Activated CD8-positive, alpha-beta memory T cell treated with anti-CD3 and anti-CD28 coated beads for 36 hours (primary cell): Measurements from ENCODE around the gene PDZRN4. TPM values are rescaled to one million over a fixed set of nuclear protein-coding genes. Genes with fewer than 3 reads are reported as not detected.
"Not testable (repeated sequence)": the region's sequence is repeated elsewhere in the genome, so short reads cannot be mapped to it uniquely, and the experiment has no call there.

Source experiments
- CTCF ChIA-PET: fragments of 350-600 bp; sonication (Branson Sonifier 250); formaldehyde crosslinking; loops from one replicate; lab custom pipeline; 2021; ENCODE audit warnings: antibody characterized with exemption; lab: Charles Lee
- POLR2A ChIA-PET: fragments of 350-600 bp; sonication (Branson Sonifier 250); formaldehyde crosslinking; loops from one replicate; lab custom pipeline; 2021; ENCODE audit warnings: antibody characterized with exemption; lab: Charles Lee
- total RNA-seq, 2 experiments: library from RNA; stranded (reverse); gene quantifications; one replicate each; pipeline ENCODE4 v1.2.3, GENCODE V29; 2021

Gene PDZRN4
- not detected for total RNA-seq

DNA sequence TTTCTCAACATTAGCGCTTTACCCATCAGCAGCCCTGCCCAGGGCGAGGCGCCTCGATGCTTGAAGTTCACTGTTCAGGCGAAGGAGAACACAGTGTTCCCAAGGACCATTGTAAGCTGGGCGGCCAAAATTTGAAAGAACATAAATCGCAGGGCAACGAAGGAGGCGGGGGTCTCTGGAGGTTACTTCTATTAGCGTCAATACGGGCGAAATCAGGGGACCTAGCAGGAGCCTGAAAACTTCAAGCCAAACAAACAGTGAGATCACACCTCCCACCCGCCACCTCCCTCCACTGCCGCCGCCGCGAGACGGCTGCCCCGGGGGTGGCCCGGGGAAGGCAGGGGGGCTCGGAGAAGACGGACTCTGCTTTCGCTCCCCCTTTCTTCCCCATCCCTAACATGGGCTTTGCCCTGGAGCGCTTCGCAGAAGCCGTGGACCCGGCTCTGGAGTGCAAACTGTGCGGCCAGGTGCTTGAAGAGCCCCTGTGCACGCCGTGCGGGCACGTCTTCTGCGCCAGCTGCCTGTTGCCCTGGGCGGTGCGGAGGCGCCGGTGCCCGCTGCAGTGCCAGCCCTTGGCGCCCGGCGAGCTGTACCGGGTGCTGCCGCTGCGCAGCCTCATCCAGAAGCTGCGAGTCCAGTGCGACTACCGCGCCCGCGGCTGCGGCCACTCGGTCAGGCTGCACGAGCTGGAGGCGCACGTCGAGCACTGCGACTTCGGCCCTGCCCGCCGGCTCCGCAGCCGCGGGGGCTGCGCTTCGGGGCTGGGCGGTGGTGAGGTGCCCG is at the start of gene PDZRN4:
Gene PDZRN4 (plus strand): TSS at position 263 of the 783 bp plus-strand sequence.
- ChIA-PET POLR2A (no interaction called here), CTCF (no interaction called here)

DNA sequence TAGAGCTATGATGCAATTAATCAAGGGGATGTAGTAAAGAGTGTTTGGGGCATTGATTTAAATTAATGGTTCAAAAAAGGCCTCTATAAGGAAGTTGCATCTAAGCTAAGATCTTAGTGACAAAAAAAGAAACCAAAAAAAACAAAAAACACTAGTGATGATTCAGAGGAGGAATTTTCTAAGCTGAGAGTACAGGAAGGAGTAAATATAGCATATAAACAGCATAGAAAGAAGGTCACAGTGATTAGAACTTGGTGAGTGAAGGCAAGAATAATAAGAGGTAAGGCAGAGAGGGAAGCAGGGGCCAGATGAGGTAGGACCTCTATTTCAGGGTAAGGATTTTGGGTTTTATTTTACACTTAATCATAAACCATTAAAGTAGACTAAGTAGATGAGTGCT is 48.0 kb upstream of the PDZRN4 start:
- ChIA-PET CTCF (no interaction called here), POLR2A (no interaction called here)

DNA sequence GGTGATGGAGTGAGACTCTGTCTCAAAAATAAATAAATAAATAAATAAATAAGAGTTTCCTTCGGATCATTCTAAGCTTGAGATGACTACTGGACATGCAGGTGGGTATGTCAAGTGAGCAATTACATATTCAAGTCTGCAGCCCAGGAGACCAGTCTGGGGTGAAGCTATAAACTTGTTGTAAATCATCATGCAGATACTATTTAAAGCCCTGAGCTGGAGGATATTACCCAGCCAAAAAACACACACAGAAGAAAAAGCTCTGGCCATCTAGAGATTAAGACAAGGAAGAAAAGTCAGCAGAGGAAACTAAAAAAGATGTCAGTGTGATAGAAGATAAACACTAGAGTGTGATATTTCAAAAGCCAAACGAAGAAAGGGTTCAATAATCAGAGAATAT is 47.0 kb upstream of the PDZRN4 start:
- ChIA-PET CTCF (no interaction called here), POLR2A (no interaction called here)

DNA sequence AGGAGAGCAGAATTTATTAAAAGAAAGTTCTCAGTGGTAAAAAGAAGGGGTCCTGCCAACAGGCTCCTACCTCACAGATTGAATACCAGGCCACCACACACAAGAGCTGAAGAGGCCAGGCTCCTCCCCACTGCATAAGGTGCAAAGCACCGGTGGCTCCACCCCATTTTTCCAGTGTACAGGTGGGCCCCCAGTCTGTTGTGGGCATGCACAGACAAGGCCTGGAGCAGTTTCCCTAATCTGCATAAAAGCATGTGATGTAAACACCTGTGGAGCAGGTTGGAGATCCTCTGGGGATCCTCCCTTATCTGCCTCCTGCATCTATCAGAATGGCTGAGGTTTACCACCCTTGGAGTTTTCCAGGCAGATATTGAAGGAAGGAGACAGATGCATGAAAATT is 45.7 kb upstream of the PDZRN4 start:
- CTCF ChIA-PET: no interaction called here

DNA sequence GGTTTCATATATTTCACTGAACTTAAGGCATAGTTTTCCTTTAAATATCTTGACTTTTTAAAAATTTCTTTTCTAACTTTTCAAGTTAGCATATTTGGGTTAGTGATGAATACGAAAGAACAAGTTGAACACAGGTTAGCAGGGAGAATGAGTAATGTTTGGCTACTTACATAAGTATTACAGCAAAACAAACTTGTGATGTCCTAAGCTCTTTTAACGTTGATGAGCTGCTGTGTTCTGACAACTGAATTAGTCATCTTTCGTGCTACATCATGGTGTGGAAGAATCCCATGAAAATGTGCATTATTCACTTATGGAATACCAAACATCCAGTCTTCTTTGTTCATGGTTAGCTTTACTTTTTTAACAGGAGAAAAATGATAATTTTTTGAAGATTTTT is 36.3 kb upstream of the PDZRN4 start:
- CTCF ChIA-PET: no interaction called here
- POLR2A ChIA-PET: no interaction called here

More for the DNA sequence above, 45.7 kb upstream of the PDZRN4 start:
- POLR2A ChIA-PET: no interaction called here

DNA sequence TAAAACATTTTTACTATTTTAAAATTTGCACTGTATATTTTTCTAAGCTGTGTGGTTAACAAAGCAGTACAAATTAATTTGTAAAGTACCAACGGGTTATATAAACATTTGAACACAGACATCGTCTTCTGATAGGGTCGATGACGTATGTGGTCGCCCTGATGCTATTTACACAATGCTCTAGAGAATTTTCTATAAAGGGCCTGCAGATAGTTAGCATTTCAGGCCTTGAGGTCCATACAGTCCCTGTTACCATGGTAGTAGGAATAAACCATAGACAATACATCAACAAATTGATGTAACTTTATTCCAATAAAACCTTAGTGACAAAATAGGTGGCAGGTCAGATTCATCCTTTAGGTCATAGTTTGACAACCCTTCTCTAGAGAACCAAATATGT is 25.7 kb upstream of the PDZRN4 start:
- POLR2A ChIA-PET: no interaction called here
- CTCF ChIA-PET: no interaction called here

DNA sequence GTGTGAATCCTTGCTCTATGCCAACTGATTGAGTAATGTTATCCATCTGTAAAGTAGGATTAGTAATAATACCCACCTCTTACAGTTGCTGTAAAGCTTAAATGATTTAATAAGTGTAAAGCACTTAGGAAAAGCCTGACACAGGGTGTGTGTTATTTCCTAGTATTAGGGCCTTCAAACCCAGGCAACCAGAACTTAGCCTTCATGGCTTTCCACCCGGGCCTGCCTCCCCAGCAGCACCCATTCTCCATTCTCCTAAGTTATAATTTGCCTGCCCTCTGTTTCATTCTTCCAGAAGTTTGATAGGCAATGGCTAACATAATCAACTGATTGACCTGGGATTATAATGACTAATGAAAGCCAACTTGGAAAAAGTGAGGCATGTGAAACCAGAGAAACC is 20.4 kb upstream of the PDZRN4 start:
- ChIA-PET POLR2A (no interaction called here), CTCF (no interaction called here)

DNA sequence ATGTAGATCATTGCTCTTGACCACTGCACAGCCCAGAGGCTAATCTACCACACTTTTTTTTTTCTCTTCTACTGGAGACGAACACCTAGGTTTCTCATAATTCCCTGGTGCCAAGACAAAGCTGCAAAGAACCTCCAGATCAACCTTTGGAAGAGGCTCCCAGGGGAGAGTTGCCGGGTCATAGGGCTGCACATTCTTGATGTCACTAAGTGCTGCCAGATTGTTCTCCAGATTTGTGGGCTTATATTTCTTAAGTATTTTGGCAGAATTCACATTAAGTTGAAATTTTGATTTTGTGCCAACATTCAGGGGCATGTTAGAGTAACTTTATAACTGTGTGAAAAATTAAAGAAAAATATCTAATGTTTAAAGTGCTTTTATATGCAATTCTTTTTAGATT is 13.5 kb upstream of the PDZRN4 start:
- ChIA-PET CTCF (no interaction called here), POLR2A (no interaction called here)

DNA sequence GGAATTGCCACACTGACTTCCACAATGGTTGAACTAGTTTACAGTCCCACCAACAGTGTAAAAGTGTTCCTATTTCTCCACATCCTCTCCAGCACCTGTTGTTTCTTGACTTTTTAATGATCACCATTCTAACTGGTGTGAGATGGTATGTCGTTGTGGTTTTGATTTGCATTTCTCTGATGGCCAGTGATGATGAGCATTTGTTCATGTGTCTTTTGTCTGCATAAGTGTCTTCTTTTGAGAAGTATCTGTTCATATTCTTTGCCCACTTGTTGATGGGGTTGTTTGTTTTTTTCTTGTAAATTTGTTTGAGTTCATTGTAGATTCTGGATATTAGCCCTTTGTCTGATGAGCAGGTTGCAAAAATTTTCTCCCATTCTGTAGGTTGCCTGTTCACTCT is 8.6 kb upstream of the PDZRN4 start:
- CTCF ChIA-PET, POLR2A ChIA-PET: not testable (repeated sequence)

DNA sequence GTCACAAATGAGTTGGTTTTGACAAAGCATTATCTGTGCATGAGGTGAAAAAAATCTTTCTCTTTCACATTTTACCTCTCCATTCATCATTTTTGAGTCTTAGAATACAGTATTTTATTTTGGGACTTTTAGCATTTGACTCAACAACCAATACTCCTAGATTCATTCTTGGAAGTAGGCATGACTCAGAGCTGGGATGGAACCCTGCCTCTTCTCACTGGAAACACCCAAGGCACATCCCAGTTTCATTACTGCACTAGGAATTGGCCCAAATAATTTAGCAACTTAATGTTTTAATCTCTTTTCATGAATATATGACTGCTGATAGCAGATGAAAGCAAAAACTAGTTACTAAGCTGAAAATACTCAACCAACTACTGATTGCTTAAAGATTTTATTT is 3.3 kb upstream of the PDZRN4 start:
- ChIA-PET CTCF (no interaction called here), POLR2A (no interaction called here)

DNA sequence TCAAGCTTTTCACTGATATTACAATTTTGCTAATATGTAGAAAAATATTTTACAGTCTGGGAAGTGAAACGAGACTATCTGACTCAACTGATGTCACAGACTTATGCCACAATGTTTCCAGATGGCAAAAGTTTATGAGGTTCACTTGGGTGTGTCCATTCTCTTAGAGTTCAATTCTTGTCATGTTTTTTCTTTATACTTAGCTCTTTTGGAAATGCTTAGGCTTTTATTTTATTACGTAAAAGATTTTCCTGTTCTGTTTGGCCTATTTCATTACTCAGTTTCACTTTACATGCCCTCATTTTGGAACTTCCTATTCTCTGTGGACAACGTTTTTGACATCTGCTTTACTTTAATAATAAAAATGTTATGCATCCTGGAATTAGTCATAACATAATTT is 2.1 kb upstream of the PDZRN4 start:
- ChIA-PET CTCF (interaction anchor here (0.7 kb wide), 1 partner anchor 17 kb away, joined by 4 read pairs; no protein-coding TSS in a partner anchor), POLR2A (no interaction called here)

DNA sequence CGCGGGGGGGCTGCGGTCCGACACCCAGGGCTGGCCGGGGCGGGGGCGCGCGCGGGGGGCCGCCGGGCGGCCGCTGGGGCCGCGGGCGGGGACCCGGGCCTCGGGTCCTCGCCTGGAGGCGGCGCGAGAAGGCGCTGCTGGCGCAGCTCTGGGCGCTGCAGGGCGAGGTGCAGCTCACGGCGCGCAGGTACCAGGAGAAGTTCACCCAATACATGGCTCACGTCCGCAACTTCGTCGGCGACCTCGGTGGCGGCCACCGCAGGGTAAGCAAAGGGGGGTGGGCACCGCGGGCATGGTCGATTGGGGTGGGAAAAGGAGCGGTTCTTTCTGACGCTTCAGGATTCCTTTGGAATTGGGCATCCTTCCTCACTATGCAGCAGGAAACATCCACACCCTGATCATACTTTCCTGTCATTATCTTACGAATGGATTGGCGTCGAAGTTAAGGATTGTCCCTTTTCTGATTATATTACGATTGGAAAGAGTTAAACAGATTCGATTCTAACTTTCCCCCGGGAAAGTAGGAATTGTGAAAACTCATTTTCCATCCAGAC is 798 bp downstream of the PDZRN4 start:
- POLR2A ChIA-PET: no interaction called here
- CTCF ChIA-PET: no interaction called here

DNA sequence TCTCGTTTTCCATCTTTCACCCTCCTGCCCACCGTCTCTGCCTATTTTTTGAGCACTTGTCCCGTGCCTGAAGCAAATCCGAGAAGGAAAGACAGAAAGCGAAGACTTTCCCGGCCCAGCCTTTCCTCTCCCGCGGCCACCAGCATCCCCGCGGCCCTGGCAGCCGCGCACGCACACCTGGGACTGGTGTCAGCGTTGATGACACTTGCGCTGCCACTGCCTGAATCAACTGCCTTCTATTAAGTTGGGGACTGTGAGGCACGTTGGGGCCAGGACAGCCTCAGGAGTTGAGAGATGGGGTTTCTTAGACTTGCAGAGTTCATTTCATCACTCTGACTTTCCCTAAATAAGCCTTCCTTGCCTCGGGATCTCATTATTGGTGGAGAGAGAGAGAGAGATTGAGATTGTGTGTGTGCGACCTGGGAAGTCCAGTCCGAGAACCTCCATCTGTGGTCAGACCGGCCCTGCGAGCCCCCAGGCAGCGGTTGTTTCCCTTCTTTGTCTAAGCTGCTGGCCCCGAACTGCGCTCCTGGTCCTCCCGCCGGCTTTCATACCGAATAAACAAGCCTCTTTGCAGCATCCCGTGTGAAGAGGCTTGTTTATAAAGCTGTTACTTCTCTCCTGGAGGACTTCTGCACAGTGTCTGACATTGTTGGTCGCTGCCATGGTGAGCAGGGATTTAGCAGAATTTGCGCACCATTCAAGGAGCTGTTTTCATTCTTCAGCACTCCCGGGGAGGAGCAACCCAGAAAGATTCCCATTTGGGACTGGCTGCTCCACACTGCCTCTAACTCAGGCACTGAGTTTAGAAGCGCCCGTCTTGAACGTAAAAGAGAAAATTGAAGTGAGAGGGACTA is 1.5 kb downstream of the PDZRN4 start:
- POLR2A ChIA-PET: no interaction called here
- CTCF ChIA-PET: no interaction called here

DNA sequence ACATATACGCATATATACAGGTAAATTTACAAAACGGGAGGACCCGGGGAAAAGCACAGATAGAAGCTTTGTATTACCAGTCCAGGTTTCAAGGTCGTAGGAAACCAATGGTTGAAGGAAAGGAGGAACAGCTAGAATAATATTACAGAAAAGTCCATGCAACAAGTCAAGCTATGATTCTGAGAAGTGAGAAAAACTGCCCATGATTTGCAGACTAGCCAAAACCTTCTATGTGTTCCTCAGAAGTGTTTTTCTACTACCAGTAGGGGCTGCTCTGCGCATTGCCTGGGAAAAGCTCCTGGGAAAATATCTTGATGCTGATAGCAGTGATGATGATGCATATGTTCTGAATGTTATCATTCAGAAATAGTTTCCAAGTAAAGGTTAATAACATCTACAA is 2.2 kb downstream of the PDZRN4 start:
- ChIA-PET CTCF (no interaction called here), POLR2A (no interaction called here)

DNA sequence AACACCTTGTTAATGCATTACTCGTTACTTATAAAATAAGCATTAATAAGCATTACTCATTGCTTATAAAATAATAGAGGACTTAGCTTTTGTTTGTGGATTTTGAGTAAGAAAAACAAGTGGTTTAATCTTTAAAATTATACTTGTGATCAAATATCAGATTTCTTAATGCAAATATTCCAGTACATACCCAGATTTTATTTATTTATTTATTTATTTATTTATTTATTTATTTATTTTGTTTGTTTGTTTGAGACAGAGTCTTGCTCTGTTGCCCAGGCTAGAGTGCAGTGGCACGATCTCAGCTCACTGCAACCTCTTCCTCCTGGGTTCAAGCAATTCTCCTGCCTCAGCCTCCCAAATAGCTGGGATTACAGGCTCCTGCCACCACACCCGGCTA is 3.4 kb downstream of the PDZRN4 start:
- CTCF ChIA-PET, POLR2A ChIA-PET: not testable (repeated sequence)

DNA sequence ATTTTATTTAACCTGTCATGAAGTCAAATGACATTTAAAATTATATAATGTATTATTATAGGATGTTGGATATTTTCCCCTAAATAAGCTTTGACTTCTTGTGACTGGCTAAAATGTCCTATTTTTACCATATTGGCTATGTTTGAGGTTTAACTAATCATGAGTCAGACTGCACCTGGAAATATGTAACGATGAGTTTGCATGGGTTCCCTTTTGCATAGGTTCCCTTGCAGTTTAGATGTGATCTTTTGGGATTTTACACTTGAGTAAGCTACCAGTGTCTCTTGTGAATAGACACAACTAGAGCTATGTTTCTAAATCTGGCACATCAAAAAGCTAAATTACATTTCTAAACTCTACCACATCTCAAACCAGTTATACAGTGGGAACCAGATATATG is 5.2 kb downstream of the PDZRN4 start:
- POLR2A ChIA-PET: no interaction called here
- CTCF ChIA-PET: no interaction called here

DNA sequence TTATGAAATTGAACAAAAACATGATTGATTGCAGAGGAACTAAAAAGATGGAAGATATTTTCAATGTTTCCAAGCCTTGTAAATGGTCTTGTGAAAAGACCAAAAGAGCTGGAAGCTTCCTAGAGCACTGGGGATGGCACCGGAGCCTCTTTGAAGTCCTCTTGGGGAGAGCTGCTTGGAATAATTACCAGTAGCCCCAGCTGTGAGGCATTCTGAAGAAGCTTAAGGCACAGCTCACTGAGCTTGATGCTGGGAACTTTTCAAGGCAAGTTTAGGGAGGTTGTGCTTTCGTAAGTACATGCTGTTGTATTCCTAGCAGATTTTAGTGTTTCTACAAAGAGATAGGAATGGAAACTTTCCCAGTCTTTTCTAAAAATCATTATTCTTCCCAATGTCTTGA is 13.9 kb downstream of the PDZRN4 start:
- CTCF ChIA-PET: no interaction called here
- POLR2A ChIA-PET: no interaction called here

DNA sequence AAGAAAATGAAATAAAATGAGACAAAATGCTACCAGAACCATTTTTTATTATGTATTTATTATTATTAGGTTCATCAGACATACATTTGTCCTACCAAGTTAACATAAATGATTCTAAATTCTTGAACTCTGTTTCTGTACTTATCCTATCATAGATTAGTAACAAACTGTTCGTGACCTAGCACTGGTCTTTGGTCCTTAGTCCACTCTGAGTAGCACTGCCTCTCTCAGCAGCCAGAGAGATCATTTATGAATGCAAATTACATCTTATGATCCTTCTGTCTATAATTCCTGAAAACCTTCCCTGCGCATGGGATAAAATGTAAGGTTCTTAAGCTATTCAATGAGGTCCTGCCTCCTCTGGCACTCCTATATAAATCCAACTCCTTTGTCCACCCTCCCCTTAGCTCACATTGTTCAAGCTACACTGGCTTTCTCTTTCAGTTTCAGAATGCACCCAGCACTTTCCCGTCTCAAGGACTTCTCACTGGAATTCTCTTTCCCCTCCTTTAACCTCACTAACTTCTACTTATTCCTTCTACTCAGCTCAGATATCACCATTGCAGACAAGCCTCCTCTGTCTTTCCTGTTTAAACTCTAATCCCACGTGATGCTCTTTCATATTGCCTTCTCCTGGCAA is 17.1 kb downstream of the PDZRN4 start:
- CTCF ChIA-PET: no interaction called here
- POLR2A ChIA-PET: no interaction called here

DNA sequence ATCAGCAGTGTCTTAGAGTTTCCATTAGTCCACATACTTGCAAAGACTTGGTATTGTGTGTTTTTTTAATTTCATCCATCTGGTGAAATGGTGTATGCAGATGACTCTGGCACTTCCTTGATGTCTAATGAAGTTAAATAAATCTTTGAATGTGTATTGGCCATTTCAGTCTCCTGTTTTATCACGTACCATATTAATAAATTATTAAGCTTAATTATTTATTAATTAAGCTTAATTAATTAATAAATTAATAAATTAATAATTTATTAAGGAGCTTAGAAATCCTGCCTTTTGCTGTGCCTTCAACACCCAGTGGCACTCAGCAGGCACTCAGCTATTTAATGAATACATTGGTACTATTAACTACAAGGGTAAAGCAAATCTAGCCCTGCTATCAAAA is 18.2 kb downstream of the PDZRN4 start:
- POLR2A ChIA-PET: no interaction called here
- CTCF ChIA-PET: no interaction called here

DNA sequence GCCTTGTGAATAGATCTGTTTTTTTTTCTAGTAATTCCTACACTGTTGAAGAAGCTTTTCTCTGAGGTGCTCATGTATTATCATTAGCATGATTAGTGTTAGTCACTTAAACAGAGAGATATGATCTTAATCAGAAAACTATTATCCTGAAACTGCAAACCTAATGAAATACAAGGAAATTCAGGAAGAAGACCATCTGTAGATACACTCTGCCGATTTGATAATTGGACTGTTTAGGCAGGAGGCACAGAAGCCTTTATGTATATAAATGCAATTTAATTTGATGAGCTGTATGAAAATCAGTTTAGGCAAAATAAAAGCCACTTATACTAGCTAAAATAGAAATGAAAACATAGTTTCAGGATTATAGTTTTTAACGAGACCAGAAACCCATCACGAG is 23.3 kb downstream of the PDZRN4 start:
- POLR2A ChIA-PET: no interaction called here
- CTCF ChIA-PET: interaction anchor here (0.6 kb wide), 1 partner anchor 1200 kb away, joined by 5 read pairs; no protein-coding TSS in a partner anchor
